Measurements from ENCODE around the gene PDX1.

- no peak for TF ChIP-seq CTCF (IDR thresholded peaks at IDR 0.05; ENCODE audit: insufficient read depth, low read length)
- no peak for TF ChIP-seq POLR2AphosphoS5 (IDR thresholded peaks at IDR 0.05; ENCODE audit: low read depth)
- no peak for TF ChIP-seq SPI1 (IDR thresholded peaks at IDR 0.05; ENCODE audit: borderline replicate concordance, low read depth)
- no peak for TF ChIP-seq GABPA (IDR thresholded peaks at IDR 0.05; ENCODE audit: low read depth)
Measured at GRCh38 chr13:27920677-27921420, 1.0 kb downstream of the PDX1 start.

All from HL-60 (cell line).